GM21528 (cell line): Measurements from ENCODE around the gene MYO1C.
"Not testable (repeated sequence)": the region's sequence is repeated elsewhere in the genome, so short reads cannot be mapped to it uniquely, and the experiment has no call there.

Experiments used
- ATAC-seq: cut with Tn5 transposase; IDR thresholded peaks from one replicate; pipeline ENCODE4 v1.9.1; 2021; ENCODE audit warnings: mild to moderate bottlenecking, moderate library complexity; ENCODE audit not compliant: unreplicated experiment, low FRiP score

Gene MYO1C

DNA sequence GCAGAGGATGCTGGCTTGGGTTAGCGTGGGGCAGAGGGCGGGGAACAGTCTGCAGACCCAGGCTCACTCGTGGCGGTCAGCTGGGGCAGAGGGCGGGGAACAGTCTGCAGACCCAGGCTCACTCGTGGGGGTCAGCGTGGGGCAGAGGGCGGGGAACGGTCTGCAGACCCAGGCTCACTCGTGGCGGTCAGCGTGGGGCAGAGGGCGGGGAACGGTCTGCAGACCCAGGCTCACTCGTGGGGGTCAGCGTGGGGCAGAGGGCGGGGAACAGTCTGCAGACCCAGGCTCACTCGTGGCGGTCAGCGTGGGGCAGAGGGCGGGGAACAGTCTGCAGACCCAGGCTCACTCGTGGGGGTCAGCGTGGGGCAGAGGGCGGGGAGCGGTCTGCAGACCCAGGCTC, 16.2 kb upstream of the MYO1C start:
- ATAC-seq, result not testable (repeated sequence)

DNA sequence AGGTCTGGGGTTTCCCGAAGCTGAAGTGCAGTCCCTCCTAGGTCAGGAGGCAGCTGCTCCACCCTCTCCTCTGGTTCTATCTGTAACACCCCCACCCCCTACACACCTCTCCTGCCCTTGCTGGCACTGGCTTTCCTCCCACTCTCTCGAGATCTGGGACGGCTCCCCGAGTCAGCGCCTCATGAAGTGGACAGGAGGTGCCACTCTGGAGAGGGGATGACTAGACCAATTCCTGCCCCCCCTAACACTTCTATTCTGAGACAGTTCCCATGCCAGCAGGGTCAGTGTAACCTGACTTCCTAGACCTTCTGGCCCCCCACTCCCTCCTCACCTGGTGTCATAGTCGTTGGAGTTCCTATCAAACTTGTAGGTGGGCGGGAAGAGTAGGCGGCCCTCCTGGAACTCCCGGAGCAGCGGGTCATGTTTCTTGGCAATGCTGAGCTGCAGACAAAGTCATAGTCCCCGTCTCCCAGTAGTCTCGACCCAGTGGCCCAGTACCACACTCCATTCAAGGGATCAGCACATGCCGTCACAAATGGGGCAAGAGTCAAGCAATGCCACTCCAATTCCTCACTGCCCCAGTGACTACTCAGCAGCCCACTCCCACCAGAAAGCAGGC, 14.3 kb upstream of the MYO1C start:
- ATAC-seq, result no peak

DNA sequence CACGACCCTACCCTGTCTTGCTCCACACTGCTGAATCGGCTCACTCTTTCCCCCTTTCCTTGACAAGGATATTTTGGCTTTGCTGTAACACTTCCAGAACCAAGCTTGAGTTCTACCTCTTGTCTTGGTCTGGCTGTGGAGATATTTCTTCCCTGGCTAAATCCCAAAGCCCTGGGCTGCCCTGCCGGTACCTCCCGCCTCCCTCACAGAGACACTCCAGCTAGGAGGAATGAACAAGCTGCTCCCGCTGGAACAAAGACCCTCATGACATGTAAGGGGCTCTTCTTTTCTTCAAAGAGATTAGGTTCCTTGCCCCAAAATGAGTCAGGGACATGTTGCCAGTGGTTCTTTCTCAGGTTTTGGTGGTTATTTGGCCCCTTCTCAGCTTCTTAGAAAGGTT, 13.1 kb upstream of the MYO1C start:
- no peak for ATAC-seq

DNA sequence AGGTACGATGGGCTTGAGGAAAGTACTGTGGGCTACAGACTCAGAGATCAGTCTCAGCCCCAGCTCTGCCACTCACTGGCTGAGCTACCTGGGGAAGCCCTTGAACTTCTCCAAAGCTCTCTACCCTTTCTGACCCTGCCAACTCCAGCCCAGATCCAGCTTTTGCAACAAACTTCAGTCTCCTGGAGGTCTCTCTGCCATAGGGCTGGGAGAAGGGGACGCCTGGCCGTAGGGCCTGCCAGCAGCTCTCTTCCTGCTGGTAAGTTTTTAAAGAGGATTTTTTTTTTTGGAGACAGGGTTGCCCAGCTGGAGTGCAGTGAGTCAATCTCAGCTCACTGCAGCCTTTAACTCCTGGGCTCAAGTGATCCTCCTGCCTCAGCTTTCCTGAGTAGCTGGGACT, 12.4 kb upstream of the MYO1C start:
- no peak for ATAC-seq

DNA sequence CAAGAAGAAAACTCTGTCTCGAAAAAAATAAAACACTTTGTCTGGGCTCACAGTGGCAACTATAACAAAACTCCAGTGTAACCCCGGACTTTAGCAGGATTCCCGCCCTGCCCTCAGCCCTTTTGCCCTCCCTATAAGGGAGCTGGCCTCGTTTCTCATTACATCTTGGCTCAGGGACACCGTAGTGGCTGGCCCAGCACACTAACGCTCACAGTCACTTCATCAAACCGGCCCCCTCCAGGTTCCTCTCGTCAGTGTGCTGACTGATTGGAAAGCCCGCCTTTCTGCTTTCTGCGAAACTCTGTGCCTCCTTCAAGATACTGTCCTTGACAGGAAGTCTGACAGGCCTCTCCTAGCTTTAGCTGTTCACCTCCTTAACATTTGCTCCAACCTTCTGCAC, 11.2 kb upstream of the MYO1C start:
- no peak for ATAC-seq

DNA sequence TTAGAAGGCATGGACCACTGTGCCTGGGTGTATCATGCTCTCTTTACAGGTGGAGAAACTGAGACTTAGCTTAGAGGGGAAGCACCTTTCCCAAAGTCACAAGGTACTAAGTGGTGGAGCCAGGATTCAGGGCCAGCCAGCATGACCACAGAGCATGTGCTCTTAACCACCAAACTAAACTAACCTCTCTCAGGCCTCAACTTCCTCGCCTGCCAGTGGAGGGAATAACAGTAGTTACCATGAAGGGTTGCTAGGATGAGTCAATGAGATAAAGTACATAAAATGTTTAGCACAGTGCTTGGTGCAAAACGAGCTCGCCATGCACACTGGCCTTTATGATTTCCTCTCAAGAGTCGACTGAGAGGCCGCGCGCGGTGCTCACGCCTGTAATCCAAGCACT, 6.4 kb upstream of the MYO1C start:
- no peak for ATAC-seq

DNA sequence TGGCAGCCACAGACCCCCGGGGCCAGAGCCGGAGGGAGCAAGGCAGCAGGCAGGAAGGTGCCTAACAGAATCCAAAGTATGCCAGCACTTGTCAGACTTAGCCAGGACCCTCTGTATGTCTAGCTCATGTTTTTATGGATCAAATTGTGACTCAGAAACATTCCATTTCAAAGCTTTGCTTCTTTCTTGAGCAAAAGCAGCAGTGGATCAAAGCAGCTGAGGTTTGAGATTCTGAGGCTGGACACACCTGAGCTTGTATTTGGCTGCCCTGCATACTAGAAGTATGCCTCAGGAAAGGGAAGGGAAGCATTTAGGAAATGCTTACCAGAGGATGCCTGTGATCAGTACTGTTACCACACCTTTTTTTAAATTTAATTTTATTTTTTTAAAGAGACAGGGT, 5.7 kb upstream of the MYO1C start:
- ATAC-seq, result no peak

DNA sequence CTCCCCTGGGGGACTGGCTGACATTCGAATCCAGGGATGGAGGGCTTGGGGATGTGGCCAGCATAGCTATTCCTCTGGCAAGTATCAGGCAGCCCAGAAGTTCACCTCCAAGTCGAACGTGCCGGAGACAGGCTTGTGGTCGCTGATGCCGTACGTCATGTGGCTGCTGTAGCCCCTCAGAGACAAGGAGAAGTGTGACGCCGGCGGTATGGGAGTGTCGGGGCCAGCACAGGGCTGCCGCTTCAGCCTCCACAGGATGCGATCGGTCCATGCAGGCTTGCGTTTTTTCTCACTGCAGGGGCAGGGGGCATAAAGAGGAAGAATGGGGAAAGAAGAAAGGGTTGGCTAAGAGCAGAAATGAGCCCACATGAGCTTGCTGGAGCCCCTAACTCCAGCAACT, 5.3 kb upstream of the MYO1C start:
- no peak for ATAC-seq

DNA sequence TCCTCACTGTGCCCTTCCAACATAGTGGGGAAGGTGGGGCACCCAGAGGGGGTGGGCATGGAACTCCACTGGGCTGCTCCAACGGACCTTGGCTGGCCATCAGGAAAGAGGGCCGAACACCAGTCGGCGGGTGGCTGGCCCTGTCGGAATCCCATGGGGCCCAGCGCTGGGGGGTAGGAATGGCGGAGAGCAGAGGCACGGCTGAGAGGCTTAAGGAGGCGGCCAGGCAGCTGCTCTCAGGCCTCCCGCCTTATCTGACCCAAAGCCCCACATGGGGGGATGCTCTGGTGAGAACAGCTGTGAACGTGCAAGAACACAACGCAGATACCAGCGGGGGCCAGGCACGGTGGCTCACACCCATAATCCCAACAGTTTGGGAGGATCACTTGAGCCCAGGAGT, 4.4 kb upstream of the MYO1C start:
- ATAC-seq, result no peak

DNA sequence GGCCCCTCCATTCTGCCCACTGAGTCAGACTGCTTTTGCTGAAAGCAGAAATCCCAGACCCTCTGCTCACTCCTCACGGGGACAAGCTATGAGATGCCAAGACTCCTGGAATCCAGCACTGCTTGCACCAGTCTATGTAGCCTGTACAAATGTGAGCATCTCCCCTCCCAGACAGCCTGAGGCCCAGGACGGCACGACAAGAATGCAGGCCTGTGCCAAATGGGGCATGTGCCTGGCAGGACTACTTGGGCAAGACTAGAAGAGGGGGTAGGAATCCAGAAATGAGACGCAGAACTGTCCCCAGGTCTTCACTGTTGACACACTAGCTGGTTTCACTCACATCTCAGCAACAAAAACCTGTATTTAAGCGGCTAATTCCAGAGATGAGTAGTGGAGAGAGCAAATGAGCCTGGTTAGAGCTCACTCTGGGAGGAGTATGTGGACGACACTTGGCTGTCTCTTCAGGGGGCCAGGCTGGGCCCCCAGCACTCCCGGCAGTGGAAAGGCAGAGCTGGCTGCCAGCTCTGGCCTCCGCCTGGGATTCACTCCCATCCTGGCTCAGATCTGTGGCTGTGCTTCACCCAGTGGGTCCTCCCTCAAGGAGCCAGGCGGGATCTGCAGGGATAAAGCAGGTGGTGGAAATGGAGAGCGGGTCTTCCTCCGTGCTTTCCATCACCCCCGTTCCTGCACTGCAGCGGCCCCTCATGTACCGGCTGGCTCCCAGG, 2.9 kb upstream of the MYO1C start:
- no peak for ATAC-seq

DNA sequence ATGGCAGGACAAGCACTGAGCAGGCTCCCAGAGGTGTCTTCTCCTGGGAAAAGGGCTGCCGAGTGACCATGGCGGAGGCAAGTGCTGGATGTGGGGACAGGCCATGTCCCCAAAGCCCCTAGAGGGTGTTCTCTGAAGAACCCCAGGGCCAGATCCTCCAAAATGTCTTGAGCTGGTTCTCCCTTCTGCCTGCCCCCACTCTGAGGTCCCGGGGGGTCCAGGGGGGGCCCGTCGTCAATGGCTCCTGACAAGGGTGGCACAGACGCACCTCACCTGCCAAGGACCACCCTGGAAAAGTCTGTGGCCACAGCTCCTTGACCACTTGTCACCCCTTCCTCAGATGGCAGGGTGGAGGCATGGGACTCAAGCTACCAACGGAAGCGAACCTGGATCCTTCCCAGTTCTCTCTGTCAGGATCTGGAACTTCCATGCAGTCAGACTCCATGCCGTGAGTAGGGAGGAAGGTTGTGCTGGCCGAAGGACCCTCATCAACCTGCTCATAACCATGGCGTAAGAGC, 2.3 kb upstream of the MYO1C start:
- ATAC-seq, result no peak

DNA sequence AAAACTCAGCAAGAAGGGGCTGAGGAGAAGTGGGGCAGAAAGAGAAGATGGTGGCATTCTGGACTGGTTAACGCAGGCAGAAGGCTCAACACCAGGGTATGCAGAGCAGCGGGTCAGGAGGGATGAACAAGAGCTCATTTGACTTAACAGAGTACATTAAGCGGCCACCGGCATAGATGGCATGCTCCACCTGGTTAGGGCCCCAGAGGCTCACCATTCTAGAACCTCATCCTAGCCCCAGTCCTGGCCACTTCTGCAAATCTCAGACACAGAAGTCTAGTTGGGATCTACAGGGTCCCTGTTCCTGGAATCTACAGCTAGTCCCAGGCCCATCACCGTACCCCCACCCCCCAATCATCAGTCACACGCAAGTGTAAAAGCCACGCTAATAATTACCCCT, 1.7 kb upstream of the MYO1C start:
- no peak for ATAC-seq

DNA sequence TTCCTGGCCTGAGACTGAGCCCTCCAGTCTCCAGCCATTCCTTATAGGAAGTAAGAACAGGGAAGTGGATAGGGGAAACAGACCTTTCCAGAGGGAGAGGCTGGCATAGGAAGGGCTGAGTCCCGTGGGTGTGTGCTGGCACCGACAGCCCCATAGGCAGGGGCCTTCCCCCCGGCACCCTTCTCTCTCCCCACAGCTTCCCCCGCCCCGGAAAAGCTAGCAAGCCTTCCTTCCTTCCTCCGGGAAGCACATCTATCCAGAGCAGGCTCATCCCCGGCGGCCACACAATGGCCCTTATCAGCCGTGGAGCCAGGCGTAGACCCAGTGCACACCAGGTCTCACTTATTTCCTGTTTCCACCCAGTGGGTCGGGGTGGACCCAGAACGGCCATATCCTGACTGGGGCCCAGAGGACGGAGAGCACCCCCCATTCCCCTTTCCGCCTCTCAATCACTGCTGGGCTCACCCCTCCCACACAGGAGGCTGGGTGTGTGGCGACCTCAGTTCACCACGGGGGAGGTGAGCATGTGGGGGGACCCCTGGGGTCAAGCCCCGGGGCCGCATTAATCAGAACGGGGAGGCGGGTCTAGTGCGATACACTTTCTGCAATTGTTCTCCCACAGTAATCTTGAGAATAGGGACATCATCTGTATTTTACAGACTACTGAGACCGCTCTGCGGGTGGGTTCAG, 950 bp upstream of the MYO1C start:
- no peak for ATAC-seq

DNA sequence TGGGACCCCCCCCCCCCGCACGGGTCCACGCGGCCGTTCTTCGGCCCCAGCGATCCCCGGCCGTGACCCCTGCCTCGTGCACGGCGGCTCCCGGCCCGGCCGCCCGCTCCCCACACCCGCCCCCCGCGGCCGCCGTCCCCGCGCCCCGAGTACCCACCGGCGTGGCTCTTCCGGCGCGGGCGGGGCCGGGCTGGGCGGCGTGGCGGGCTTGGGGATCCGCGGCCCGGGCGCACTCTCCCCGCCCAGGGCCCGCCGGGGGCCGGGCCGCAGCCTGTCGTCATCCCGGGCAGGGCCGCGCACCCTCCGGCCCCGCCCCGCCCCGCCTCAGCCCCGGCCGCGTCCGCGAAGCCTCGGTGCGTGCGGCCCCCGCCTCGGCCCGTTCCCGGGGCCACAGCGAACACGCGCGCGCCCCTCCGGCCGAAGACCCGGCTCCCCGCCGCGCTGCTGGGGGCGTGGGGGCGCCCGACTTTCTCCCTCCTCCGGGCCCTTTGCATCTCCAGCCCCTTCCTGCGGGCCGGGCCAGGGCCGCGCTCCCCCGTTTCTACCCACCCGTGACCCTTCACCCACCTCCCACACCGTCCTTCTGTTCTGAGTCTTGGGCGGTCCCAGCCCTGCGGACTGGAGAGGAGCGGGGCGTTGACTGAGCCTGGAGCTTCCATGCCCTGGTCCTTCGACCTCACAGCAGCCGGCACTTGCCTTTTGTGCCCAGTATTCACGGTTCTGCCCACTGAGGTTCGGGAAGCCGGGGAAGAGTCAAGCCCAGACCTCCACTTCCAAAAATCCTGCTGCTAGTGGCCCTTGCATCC, 840 bp downstream of the MYO1C start:
- ATAC-seq, result no peak

DNA sequence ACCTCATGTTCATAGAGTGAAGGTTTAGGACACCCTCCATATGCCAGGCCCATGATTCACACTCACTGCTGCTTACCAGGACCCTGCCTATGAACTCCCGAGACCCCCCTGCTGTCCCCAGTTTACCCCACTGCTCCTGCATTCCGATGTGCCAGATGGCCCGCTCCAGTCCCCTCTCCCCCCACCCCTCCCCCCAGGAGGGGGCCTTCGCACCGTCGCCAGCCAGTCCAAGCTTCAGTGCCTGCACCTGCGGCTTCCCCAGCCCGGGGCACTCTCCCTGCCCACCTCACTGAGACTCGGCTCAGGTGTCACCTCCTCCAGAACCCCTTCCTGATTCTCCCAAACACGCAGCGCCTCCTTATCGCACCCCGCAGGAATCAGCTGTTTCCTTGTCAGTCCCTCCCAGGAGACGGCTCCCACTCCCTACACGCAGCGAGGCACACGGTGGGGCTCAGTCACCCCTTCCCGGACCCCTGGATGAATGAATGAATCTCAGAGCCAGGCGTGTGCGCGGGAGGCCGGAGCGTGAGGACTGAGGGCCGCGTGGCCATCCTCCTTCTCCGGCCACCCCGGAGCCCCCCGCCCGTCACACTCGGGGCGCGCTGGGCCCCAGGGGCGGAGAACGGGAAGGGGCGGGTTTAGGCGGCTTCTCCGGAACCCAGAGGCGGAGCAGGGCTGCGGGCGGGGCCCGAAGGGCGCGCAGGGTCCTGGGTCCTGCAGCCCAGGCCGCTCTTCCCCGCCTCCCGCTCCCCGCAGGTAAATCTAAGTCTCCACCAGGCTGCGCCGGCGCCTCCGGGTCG, 1.6 kb downstream of the MYO1C start:
- peak; percentile 45 for ATAC-seq

DNA sequence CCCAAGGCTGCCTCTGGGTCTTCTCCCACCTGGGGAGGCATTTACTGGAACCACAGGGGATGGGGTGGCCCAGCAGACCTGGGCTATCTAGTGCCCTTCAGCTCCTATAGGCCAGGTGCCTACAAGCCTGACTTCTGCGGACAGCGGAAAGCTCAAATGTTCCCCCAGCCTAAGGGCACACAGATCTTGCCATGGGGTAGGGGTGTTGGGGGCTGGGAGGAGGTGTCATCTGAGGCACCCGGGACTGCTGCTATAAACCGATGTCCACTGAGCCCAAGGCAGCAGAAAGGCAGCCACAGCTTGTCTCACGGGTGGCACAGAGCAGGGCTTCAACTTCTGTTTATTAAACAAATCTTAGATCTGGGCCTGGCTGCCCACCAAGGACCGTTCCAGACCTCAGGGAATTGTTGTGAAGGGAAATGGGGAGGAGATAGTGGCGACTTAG, 3.6 kb downstream of the MYO1C start:
- no peak for ATAC-seq

DNA sequence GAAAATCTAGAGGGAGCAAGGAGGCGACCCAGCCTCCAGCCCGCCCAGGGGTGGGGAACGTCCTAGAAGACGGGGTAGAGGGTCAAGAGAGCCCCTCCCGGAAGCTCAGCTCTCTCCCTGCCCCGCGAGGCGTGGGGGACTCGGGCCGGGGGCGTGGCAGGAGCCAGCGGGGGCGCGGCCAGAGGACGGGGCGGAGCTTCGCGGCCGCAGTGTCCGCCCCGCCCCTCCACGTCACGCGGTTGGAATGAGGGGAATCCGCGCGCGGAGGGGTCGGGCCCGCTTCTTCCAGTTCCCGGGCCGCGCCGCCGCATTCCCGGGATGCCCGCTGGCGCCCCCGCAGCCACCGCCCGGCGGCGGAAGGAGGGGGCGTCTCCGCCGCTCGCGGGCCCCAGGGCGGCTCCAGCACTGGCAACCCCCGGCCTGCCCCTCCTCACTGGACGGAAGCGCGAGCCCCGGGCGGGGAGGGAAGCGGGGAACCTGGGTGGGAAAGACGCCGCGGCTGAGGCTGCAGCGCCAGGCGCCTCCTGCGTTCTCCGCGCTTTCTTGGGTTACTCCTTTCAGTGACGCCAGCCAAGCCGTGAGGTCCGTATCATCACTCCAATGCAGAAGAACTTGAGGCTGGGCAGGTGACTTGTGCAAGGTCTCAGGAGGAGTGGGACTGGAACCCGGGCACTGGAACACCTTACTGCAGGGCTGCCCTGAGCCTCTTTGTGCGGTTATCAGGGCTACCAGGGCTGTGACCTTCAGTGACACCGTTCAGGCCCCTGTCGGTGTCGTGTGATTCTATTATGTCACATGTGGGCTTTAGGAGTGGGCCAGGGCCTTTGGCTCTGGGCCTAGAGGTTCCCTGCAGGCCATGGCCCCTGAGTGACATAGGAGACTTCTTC, 4.3 kb downstream of the MYO1C start:
- ATAC-seq, result no peak

DNA sequence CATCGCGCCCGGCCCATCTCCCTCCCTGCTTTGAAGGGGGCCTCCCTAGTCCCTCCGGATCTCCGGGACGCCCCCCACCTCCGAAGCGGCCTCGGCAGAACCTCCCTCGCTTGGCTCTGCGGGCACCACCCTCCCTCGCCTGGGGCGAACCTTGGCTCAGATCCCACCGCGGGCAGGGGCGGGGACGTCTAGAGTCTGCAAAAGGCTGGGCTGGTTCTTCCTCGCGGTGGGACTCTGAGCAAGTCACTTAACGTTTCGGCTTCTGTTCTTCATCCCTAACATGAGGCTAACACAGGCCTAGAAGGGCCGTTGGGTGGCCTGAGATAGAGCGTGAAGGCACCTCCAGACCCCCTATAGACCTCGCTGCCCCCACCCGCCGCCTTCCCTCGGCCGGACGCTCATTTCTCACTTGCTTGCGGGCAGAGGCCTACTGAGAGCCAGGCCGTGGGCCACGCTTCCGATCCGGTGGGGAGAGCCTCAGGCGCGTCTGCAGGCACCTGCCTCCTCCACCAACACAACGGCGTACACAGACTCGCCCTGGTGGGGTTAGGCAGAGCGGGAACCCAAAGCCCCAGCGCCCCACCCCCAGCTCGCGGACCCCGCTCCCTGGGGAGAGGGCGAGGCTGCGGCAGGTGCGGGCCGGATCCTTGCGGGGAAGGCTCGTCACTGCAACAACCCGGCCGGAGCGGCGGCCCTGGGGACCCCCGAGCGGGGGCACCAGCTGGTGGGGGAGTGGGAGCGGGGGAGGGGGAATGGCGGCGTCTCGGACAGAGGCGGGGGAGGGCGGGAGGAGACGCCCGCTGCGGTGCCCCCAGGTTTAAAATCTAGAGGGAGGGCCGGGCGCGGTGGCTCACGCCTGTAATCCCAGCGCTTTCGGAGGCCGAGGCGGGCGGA, 5.4 kb downstream of the MYO1C start:
- no peak for ATAC-seq
